GM23338 (cell line): Measurements from ENCODE around the gene ACTL6B. TPM values are rescaled to one million over a fixed set of nuclear protein-coding genes. Genes with fewer than 3 reads are reported as not detected.
A peak's percentile ranks its signal among the peaks of the same experiment; 100 is the strongest.

Source experiments
- ATAC-seq: fragments of 200-7000 bp; cut with Tn5 transposase; 3 replicates; pipeline ENCODE4 v1.9.1; 2020
- DNase-seq: peaks from one replicate; pipeline ENCODE4 v3.0.0-alpha.2; 2015; ENCODE audit warnings: low spot score
- H2AFZ ChIP-seq: fragments of 200-600 bp; sonication (generic); 2 replicates; pipeline ENCODE4 v1.8.0; 2016; ENCODE audit warnings: antibody characterized with exemption, mild to moderate bottlenecking, moderate library complexity
- H3F3A ChIP-seq: fragments of 200-600 bp; sonication (generic); replicated peaks from 2 replicates; pipeline ENCODE4 v1.8.0; 2017; ENCODE audit warnings: antibody characterized with exemption, mixed run types, low read depth
- H3K27ac ChIP-seq: fragments of 200-600 bp; sonication (generic); 2 replicates; pipeline ENCODE4 v1.6.1; 2016; ENCODE audit warnings: low read depth
- H3K27me3 ChIP-seq: fragments of 200-600 bp; sonication (generic); 2 replicates; pipeline ENCODE4 v1.8.0; 2016; ENCODE audit warnings: mild to moderate bottlenecking, mixed run types, moderate library complexity; ENCODE audit not compliant: insufficient read depth
- H3K36me3 ChIP-seq: fragments of 200-600 bp; sonication (generic); 2 replicates; pipeline ENCODE4 v1.8.0; 2016; ENCODE audit warnings: mild to moderate bottlenecking; ENCODE audit not compliant: insufficient read depth
- H3K4me1 ChIP-seq: fragments of 200-600 bp; sonication (generic); 2 replicates; pipeline ENCODE4 v1.8.0; 2016; ENCODE audit warnings: mild to moderate bottlenecking, moderate library complexity; ENCODE audit not compliant: insufficient read depth
- H3K4me2 ChIP-seq: fragments of 200-600 bp; sonication (generic); 2 replicates; pipeline ENCODE4 v1.7.1; 2017; ENCODE audit warnings: mixed run types
- H3K4me3 ChIP-seq: fragments of 200-600 bp; sonication (generic); 2 replicates; pipeline ENCODE4 v1.6.1; 2016; ENCODE audit warnings: mixed run types
- H3K79me2 ChIP-seq: fragments of 200-600 bp; sonication (generic); replicated peaks from 2 replicates; pipeline ENCODE4 v1.8.0; 2017; ENCODE audit warnings: mild to moderate bottlenecking; ENCODE audit not compliant: insufficient read depth
- H3K9me2 ChIP-seq: fragments of 200-600 bp; sonication (generic); 2 replicates; pipeline ENCODE4 v1.8.0; 2017; ENCODE audit not compliant: insufficient read depth
- H4K20me1 ChIP-seq: fragments of 200-600 bp; sonication (generic); replicated peaks from 2 replicates; pipeline ENCODE4 v1.8.0; 2017; ENCODE audit warnings: mild to moderate bottlenecking; ENCODE audit not compliant: insufficient read depth
- H3K27ac Mint-ChIP-seq: 2 replicates; pipeline ENCODE4 v1.8.0; 2020; ENCODE audit warnings: inconsistent platforms, mild to moderate bottlenecking, moderate library complexity, mixed read lengths
- H3K27me3 Mint-ChIP-seq: 3 replicates; pipeline ENCODE4 v1.8.0; 2022; ENCODE audit warnings: low read depth, mild to moderate bottlenecking, moderate library complexity, mixed read lengths, inconsistent platforms; ENCODE audit not compliant: insufficient read depth, poor library complexity
- H3K36me3 Mint-ChIP-seq: 3 replicates; pipeline ENCODE4 v1.8.0; 2021; ENCODE audit warnings: low read depth, mild to moderate bottlenecking, inconsistent platforms, moderate library complexity, mixed read lengths
- H3K4me1 Mint-ChIP-seq: 3 replicates; pipeline ENCODE4 v1.8.0; 2020; ENCODE audit warnings: mild to moderate bottlenecking, inconsistent platforms, mixed read lengths
- H3K4me3 Mint-ChIP-seq: 3 replicates; pipeline ENCODE4 v1.8.0; 2021; ENCODE audit warnings: moderate library complexity, mild to moderate bottlenecking, inconsistent platforms, mixed read lengths
- H3K9me3 Mint-ChIP-seq: 3 replicates; pipeline ENCODE4 v1.8.0; 2020; ENCODE audit warnings: moderate library complexity, mild to moderate bottlenecking, inconsistent platforms, mixed read lengths
- CREB1 ChIP-seq: fragments of 250-450 bp; sonication (Bioruptor Pico); IDR thresholded peaks from 2 replicates; pipeline ENCODE4 v1.5.0; 2020; ENCODE audit warnings: low read depth, mild to moderate bottlenecking, moderate library complexity
- EZH2 ChIP-seq: fragments of 200-600 bp; sonication (generic); IDR thresholded peaks from one replicate; pipeline ENCODE4 v1.8.0; 2017; ENCODE audit warnings: antibody characterized with exemption, mild to moderate bottlenecking, low read depth; ENCODE audit not compliant: unreplicated experiment
- JUNB ChIP-seq: IDR thresholded peaks from one replicate; pipeline ENCODE4 v1.6.1; 2016; ENCODE audit warnings: antibody characterized with exemption; ENCODE audit not compliant: unreplicated experiment
- NANOG ChIP-seq: IDR thresholded peaks from 2 replicates; pipeline ENCODE4 v1.6.1; 2016; ENCODE audit warnings: antibody characterized with exemption, borderline replicate concordance
- REST ChIP-seq: IDR thresholded peaks from one replicate; pipeline ENCODE4 v1.6.1; 2018; ENCODE audit warnings: antibody characterized with exemption; ENCODE audit not compliant: unreplicated experiment
- STAT1 ChIP-seq: IDR thresholded peaks from one replicate; pipeline ENCODE4 v1.6.1; 2016; ENCODE audit warnings: antibody characterized with exemption; ENCODE audit not compliant: unreplicated experiment
- ZNF114 ChIP-seq: fragments of 250-450 bp; sonication (Bioruptor Pico); IDR thresholded peaks from 2 replicates; pipeline ENCODE4 v1.5.0; 2020; ENCODE audit warnings: mild to moderate bottlenecking, moderate library complexity
- polyA plus RNA-seq: library from polyadenylated mRNA; unstranded; fragments of >200 nt; fragmentation: Nextera tagmentation; extraction: Ambion mirVana; gene quantifications from 2 replicates; pipeline ENCODE4 v1.2.1, GENCODE V29; 2016
- total RNA-seq: library from RNA; depleted of rRNA; stranded (reverse); fragments of >200 nt; shearing (Covaris generic); gene quantifications from 2 replicates; pipeline ENCODE4 v1.2.3, GENCODE V29; 2014
- TF ChIP-seq, protein P1 (sequence below), 2 experiments: fragments of 200-600 bp in 1 of 2; sonication (generic) in 1 of 2; conservative IDR thresholded peaks; 2 replicates each; pipeline versions ENCODE4 v1.5.1 to v1.6.1; 2016 to 2017; ENCODE audit warnings: antibody characterized with exemption in 2 of 2, low read depth in 2 of 2, mild to moderate bottlenecking in 2 of 2, moderate library complexity in 1 of 2
- TF ChIP-seq, protein P2 (sequence below): IDR thresholded peaks from 2 replicates; pipeline ENCODE4 v1.6.1; 2016; ENCODE audit warnings: antibody characterized with exemption

ACTL6B gene
- total and polyA plus RNA-seq, 2 experiments from 2014 or later, result 0.69 to 2.5 TPM

DNA sequence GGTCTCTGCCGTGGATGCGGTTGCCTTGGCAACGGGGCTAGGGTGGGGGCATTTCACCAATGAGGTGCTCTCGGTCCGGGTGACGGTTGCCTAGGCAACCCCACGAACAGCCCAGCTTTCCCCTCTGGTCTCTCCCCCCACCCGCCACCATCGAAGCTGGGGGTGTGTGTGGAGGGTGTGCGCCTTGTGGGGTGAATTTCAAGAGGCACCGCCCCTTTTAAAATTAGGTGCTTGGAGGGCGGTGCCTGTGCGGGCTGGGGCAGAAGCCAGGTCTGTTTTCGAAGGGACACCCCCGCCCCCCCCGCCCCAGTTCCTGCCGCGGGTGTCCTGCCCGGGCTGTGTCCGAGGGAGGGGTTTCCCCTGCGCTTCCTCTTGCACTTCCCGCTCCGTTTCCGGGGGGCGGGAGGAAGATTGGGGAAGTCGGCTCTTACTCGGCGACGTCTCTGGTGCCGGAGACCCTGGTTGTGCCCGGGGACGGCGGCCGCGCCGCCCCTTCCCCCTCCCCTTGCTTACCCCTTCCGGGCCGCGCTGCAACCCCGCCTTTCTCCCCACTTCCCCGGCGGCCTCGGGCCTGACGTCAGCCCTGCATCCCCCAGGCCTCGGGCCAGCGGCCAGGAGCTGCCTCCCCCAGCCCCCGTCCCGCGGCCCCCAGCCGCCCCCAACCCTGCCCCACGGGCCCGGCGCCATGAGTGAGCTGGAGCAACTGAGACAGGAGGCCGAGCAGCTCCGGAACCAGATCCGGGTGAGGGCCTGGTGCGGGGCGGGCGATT, 19.5 kb upstream of the ACTL6B start:
- H3K27ac ChIP-seq, result no peak overlapping the region

DNA sequence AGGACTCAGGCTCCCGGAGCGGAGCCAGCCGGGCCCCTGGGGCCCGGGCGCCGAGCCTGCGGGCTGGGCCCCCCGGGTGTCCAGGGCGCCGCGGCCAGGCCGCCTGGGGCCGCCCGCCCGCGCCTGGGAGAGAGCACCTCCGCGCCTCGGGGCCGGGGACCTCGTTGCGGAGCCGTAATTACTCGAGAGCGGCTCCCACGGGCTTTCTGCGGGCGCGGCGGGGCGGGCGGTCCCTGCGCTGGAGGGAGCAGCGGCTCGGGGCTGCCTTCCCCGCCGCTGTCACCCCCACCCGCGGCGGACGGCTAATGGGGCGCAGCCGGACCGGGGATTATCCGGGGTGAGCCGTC, 18.8 kb upstream of the ACTL6B start:
- Histone ChIP-seq H3K4me2 (peak overlapping the region; percentile 99), H2AFZ (no peak overlapping the region), H3K4me1 (peaks cover 4% of the 10 kb centered on the region; the same call in 1 of the 2 replicates), H3K27me3 (peaks cover 16% of the 10 kb centered on the region), H3K4me3 (peak overlapping the region; percentile 93), H3K9me2 (no peaks in the 10 kb centered on the region), H3K27ac (no peak overlapping the region), H3F3A (peaks cover 24% of the 10 kb centered on the region), H3K79me2 (no peaks in the 10 kb centered on the region), H3K36me3 (no peaks in the 10 kb centered on the region), H4K20me1 (no peaks in the 10 kb centered on the region; the same call in 1 of the 2 replicates)
- DNase-seq (no peak), ATAC-seq (no peak)
- Mint-ChIP-seq H3K9me3 (no peaks in the 10 kb centered on the region), H3K27ac (no peak overlapping the region), H3K36me3 (peaks cover 20% of the 10 kb centered on the region), H3K4me3 (peak overlapping the region; percentile 83; the same call in 2 of the 3 replicates), H3K4me1 (peaks cover 9% of the 10 kb centered on the region), H3K27me3 (peaks cover 35% of the 10 kb centered on the region)
- TF ChIP-seq STAT1 (no peak), NANOG (no peak), REST (no peak), ZNF114 (CRISPR knock-in tag) (no peak), JUNB (no peak)
- TF ChIP-seq, protein P1, sequence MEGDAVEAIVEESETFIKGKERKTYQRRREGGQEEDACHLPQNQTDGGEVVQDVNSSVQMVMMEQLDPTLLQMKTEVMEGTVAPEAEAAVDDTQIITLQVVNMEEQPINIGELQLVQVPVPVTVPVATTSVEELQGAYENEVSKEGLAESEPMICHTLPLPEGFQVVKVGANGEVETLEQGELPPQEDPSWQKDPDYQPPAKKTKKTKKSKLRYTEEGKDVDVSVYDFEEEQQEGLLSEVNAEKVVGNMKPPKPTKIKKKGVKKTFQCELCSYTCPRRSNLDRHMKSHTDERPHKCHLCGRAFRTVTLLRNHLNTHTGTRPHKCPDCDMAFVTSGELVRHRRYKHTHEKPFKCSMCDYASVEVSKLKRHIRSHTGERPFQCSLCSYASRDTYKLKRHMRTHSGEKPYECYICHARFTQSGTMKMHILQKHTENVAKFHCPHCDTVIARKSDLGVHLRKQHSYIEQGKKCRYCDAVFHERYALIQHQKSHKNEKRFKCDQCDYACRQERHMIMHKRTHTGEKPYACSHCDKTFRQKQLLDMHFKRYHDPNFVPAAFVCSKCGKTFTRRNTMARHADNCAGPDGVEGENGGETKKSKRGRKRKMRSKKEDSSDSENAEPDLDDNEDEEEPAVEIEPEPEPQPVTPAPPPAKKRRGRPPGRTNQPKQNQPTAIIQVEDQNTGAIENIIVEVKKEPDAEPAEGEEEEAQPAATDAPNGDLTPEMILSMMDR (conservative IDR thresholded peaks at IDR 0.05; ENCODE audit: low read depth in 2 of 2), result no peak
- TF ChIP-seq, protein P2, sequence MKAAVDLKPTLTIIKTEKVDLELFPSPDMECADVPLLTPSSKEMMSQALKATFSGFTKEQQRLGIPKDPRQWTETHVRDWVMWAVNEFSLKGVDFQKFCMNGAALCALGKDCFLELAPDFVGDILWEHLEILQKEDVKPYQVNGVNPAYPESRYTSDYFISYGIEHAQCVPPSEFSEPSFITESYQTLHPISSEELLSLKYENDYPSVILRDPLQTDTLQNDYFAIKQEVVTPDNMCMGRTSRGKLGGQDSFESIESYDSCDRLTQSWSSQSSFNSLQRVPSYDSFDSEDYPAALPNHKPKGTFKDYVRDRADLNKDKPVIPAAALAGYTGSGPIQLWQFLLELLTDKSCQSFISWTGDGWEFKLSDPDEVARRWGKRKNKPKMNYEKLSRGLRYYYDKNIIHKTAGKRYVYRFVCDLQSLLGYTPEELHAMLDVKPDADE, result no peak

More for the DNA sequence above, 19.5 kb upstream of the ACTL6B start:
- peaks cover 35% of the 10 kb centered on the region for H3K27me3 Mint-ChIP-seq
- peaks cover 11% of the 10 kb centered on the region for H3K4me1 Mint-ChIP-seq
- no peaks in the 10 kb centered on the region for H3K36me3 ChIP-seq
- H3K27ac Mint-ChIP-seq, result no peak overlapping the region
- peaks cover 16% of the 10 kb centered on the region for H3K27me3 ChIP-seq
- peaks cover 31% of the 10 kb centered on the region for H3F3A ChIP-seq
- H3K4me1 ChIP-seq, result peaks cover 5% of the 10 kb centered on the region
- H3K9me2 ChIP-seq, result no peaks in the 10 kb centered on the region
- no peaks in the 10 kb centered on the region for H3K79me2 ChIP-seq
- TF ChIP-seq EZH2 (no peak), JUNB (no peak), CREB1 (CRISPR knock-in tag) (peak; percentile 66; the same call in 1 of the 2 replicates)
- H3K36me3 Mint-ChIP-seq, result peaks cover 27% of the 10 kb centered on the region
- peak overlapping the region; percentile 99 for H3K4me2 ChIP-seq
- peak; percentile 80 for DNase-seq
- no peaks in the 10 kb centered on the region; the same call in 1 of the 2 replicates for H4K20me1 ChIP-seq
- no peaks in the 10 kb centered on the region for H3K9me3 Mint-ChIP-seq
- peak overlapping the region; percentile 93 for H3K4me3 ChIP-seq
- peak; percentile 45 for ATAC-seq
- no peak overlapping the region for H2AFZ ChIP-seq
- peak overlapping the region; percentile 79 for H3K4me3 Mint-ChIP-seq
